KMS-11 (cell line): ENCODE data around the gene CCDC169.

Experiments used
- H2AFZ ChIP-seq: fragments of 200-600 bp; sonication (generic); 2 replicates; pipeline ENCODE4 v1.6.1; 2016; ENCODE audit warnings: antibody characterized with exemption, mixed run types, low read depth
- H3K27ac ChIP-seq: fragments of 200-600 bp; sonication (generic); 2 replicates; pipeline ENCODE4 v1.6.1; 2016; ENCODE audit warnings: mild to moderate bottlenecking, mixed run types
- H3K27me3 ChIP-seq: fragments of 200-600 bp; sonication (generic); 2 replicates; pipeline ENCODE4 v1.6.1; 2017; ENCODE audit warnings: mild to moderate bottlenecking, low read depth, mixed run types, moderate library complexity; ENCODE audit not compliant: insufficient read depth
- H3K36me3 ChIP-seq: fragments of 200-600 bp; sonication (generic); 2 replicates; pipeline ENCODE4 v1.6.1; 2017; ENCODE audit warnings: mild to moderate bottlenecking, mixed run types; ENCODE audit not compliant: insufficient read depth
- H3K4me1 ChIP-seq: fragments of 200-600 bp; sonication (generic); 2 replicates; pipeline ENCODE4 v1.6.1; 2016; ENCODE audit warnings: mild to moderate bottlenecking, low read depth, mixed run types; ENCODE audit not compliant: poor library complexity, severe bottlenecking
- H3K4me2 ChIP-seq: fragments of 200-600 bp; sonication (generic); 2 replicates; pipeline ENCODE4 v1.7.0; 2016; ENCODE audit warnings: mild to moderate bottlenecking, mixed run types
- H3K4me3 ChIP-seq: fragments of 200-600 bp; sonication (generic); IDR thresholded peaks from 2 replicates; pipeline ENCODE4 v1.6.1; 2017; ENCODE audit warnings: low read depth, low read length, mixed read lengths; ENCODE audit not compliant: insufficient read depth
- H3K79me2 ChIP-seq: fragments of 200-600 bp; sonication (generic); 2 replicates; pipeline ENCODE4 v1.6.1; 2016; ENCODE audit warnings: low read depth, mixed run types; ENCODE audit not compliant: insufficient read depth
- H3K9ac ChIP-seq: fragments of 200-600 bp; sonication (generic); 2 replicates; pipeline ENCODE4 v1.6.1; 2016; ENCODE audit warnings: mild to moderate bottlenecking, mixed run types
- H4K20me1 ChIP-seq: fragments of 200-600 bp; sonication (generic); 2 replicates; pipeline ENCODE4 v1.6.1; 2016; ENCODE audit warnings: mild to moderate bottlenecking, mixed run types; ENCODE audit not compliant: insufficient read depth
- CTCF ChIP-seq: fragments of 200-600 bp; sonication (generic); conservative IDR thresholded peaks from 2 replicates; pipeline ENCODE4 v1.6.1; 2017; ENCODE audit warnings: low read depth, mild to moderate bottlenecking, antibody characterized with exemption, low read length, moderate library complexity, mixed read lengths

The CCDC169 gene

GRCh38 chr13:36207672-36208071 lies 89.9 kb downstream of the CCDC169 start:
- Histone ChIP-seq H2AFZ (no peak overlapping the region), H3K36me3 (no peaks in the 10 kb centered on the region), H3K27me3 (no peaks in the 10 kb centered on the region), H4K20me1 (no peaks in the 10 kb centered on the region), H3K27ac (no peak overlapping the region), H3K9ac (no peak overlapping the region), H3K79me2 (no peaks in the 10 kb centered on the region), H3K4me1 (no peaks in the 10 kb centered on the region), H3K4me3 (no peak overlapping the region), H3K4me2 (no peak overlapping the region)
- no peak for TF ChIP-seq CTCF

GRCh38 chr13:36193151-36193855 lies 104.3 kb downstream of the CCDC169 start:
- no peaks in the 10 kb centered on the region for H3K27me3 ChIP-seq
- no peak overlapping the region for H3K4me2 ChIP-seq
- H3K4me3 ChIP-seq, result no peak overlapping the region
- H3K4me1 ChIP-seq, result peaks cover 5% of the 10 kb centered on the region
- H2AFZ ChIP-seq, result no peak overlapping the region
- no peaks in the 10 kb centered on the region for H3K36me3 ChIP-seq
- H3K79me2 ChIP-seq, result no peaks in the 10 kb centered on the region
- H4K20me1 ChIP-seq, result no peaks in the 10 kb centered on the region
- H3K27ac ChIP-seq, result no peak overlapping the region
- H3K9ac ChIP-seq, result no peak overlapping the region
- no peak for TF ChIP-seq CTCF

GRCh38 chr13:36192166-36192565 lies 105.4 kb downstream of the CCDC169 start:
- TF ChIP-seq CTCF, result no peak
- Histone ChIP-seq H3K4me3 (no peak overlapping the region), H4K20me1 (no peaks in the 10 kb centered on the region), H3K79me2 (no peaks in the 10 kb centered on the region), H3K27ac (no peak overlapping the region), H3K4me2 (no peak overlapping the region), H3K4me1 (peaks cover 5% of the 10 kb centered on the region), H3K27me3 (no peaks in the 10 kb centered on the region), H2AFZ (no peak overlapping the region; the same call in 1 of the 2 replicates), H3K9ac (no peak overlapping the region), H3K36me3 (no peaks in the 10 kb centered on the region)

GRCh38 chr13:36190771-36191170 lies 106.8 kb downstream of the CCDC169 start:
- no peak overlapping the region for H2AFZ ChIP-seq
- no peak overlapping the region for H3K4me3 ChIP-seq
- no peak overlapping the region for H3K9ac ChIP-seq
- no peaks in the 10 kb centered on the region for H3K36me3 ChIP-seq
- no peak overlapping the region for H3K4me2 ChIP-seq
- no peaks in the 10 kb centered on the region for H3K27me3 ChIP-seq
- H4K20me1 ChIP-seq, result no peaks in the 10 kb centered on the region
- H3K79me2 ChIP-seq, result no peaks in the 10 kb centered on the region
- TF ChIP-seq CTCF, result no peak
- H3K4me1 ChIP-seq, result peaks cover 5% of the 10 kb centered on the region
- no peak overlapping the region for H3K27ac ChIP-seq
